IMR-90 (cell line): ENCODE results near the gene SPAG5. TPM values are rescaled to one million over a fixed set of nuclear protein-coding genes. Genes with fewer than 3 reads are reported as not detected.

ENCODE experiments used
- ATAC-seq: fragments of 200-7000 bp; cut with Tn5 transposase; 2 replicates; pipeline ENCODE4 v1.9.1; 2020; ENCODE audit warnings: low read depth, mild to moderate bottlenecking, moderate library complexity
- BruUV-seq: library from RNA; stranded (reverse); fragments of 400-500 nt; replicated peaks from 2 replicates; lab custom pipeline; 2021; lab: Mats Ljungman, UMichigan
- CTCF ChIA-PET: fragments of 300-600 bp; formaldehyde crosslinking; extraction: SDS; loops from one replicate; lab custom pipeline; 2021; ENCODE audit warnings: antibody characterized with exemption; lab: Yijun Ruan, JAX
- POLR2A ChIA-PET: fragments of 300-600 bp; sonication (Branson Sonifier 250); formaldehyde crosslinking; loops from one replicate; lab custom pipeline; 2022; ENCODE audit warnings: antibody characterized with exemption; ENCODE audit not compliant: unreplicated experiment; lab: Charles Lee
- DNase-seq: peaks from one replicate; pipeline ENCODE4 v3.0.0; 2013
- H2AFZ ChIP-seq: replicated peaks from 2 replicates; pipeline ENCODE3; 2013; ENCODE audit warnings: low read length, mild to moderate bottlenecking; ENCODE audit not compliant: poor library complexity
- H2AK5ac ChIP-seq: 2 replicates; pipeline ENCODE4 v1.6.1; 2013; ENCODE audit warnings: low read depth, low read length, inconsistent platforms
- H2AK9ac ChIP-seq: replicated peaks from 2 replicates; pipeline ENCODE3; 2013; ENCODE audit warnings: mild to moderate bottlenecking, low read depth, low read length, moderate library complexity; ENCODE audit not compliant: poor library complexity
- H2BK120ac ChIP-seq: 2 replicates; pipeline ENCODE4 v1.6.1; 2013; ENCODE audit warnings: low read depth, low read length, inconsistent platforms
- H2BK15ac ChIP-seq: 3 replicates; pipeline ENCODE4 v1.6.1; 2013; ENCODE audit warnings: low read depth, low read length, inconsistent platforms
- H2BK20ac ChIP-seq: 2 replicates; pipeline ENCODE4 v1.6.1; 2013; ENCODE audit warnings: low read depth, mild to moderate bottlenecking, inconsistent platforms, low read length, moderate library complexity
- H2BK5ac ChIP-seq: 2 replicates; pipeline ENCODE4 v1.6.1; 2013; ENCODE audit warnings: mild to moderate bottlenecking, low read depth, low read length, inconsistent platforms; ENCODE audit not compliant: poor library complexity, severe bottlenecking
- H3K14ac ChIP-seq: replicated peaks from 2 replicates; pipeline ENCODE4 v1.6.1; 2013; ENCODE audit warnings: low read depth, low read length, inconsistent platforms
- H3K18ac ChIP-seq: 2 replicates; pipeline ENCODE4 v1.6.1; 2013; ENCODE audit warnings: low read depth, low read length, control low read depth
- H3K23ac ChIP-seq: 2 replicates; pipeline ENCODE4 v1.6.1; 2013; ENCODE audit warnings: low read depth, low read length, inconsistent platforms
- H3K27ac ChIP-seq: 2 replicates; pipeline ENCODE4 v1.5.1; 2013; ENCODE audit warnings: mild to moderate bottlenecking, control low read depth, low read length; ENCODE audit not compliant: insufficient read depth
- H3K27me3 ChIP-seq: 2 replicates; pipeline ENCODE4 v1.6.1; 2013; ENCODE audit warnings: low read length; ENCODE audit not compliant: control insufficient read depth, insufficient read depth
- H3K36me3 ChIP-seq: 2 replicates; pipeline ENCODE4 v1.6.1; 2013; ENCODE audit warnings: low read length, mixed read lengths; ENCODE audit not compliant: control insufficient read depth, insufficient read depth
- H3K4ac ChIP-seq: 2 replicates; pipeline ENCODE4 v1.6.1; 2013; ENCODE audit warnings: low read depth, low read length, inconsistent platforms
- H3K4me1 ChIP-seq: 2 replicates; pipeline ENCODE4 v1.6.1; 2013; ENCODE audit warnings: low read length, mixed read lengths; ENCODE audit not compliant: control insufficient read depth, insufficient read depth
- H3K4me2 ChIP-seq: 2 replicates; pipeline ENCODE4 v1.6.1; 2013; ENCODE audit warnings: low read depth, mild to moderate bottlenecking, control low read depth, low read length, moderate library complexity
- H3K4me3 ChIP-seq: 2 replicates; pipeline ENCODE4 v1.5.1; 2013; ENCODE audit warnings: low read depth, mild to moderate bottlenecking, control low read depth, low read length, moderate library complexity; ENCODE audit not compliant: insufficient read depth
- H3K56ac ChIP-seq: 2 replicates; pipeline ENCODE4 v1.6.1; 2013; ENCODE audit warnings: low read length, inconsistent platforms; ENCODE audit not compliant: insufficient read depth; ENCODE audit errors: extremely low read depth
- H3K79me1 ChIP-seq, 2 experiments: 2 replicates each; pipeline ENCODE4 v1.6.1; 2013; ENCODE audit warnings: low read length in 2 of 2, inconsistent platforms in 1 of 2, low read depth in 1 of 2
- H3K9ac ChIP-seq: 2 replicates; pipeline ENCODE4 v1.6.1; 2013; ENCODE audit warnings: low read depth, low read length, control low read depth
- H3K9me1 ChIP-seq: 2 replicates; pipeline ENCODE4 v1.6.1; 2013; ENCODE audit warnings: low read length, inconsistent platforms; ENCODE audit not compliant: insufficient read depth
- H3K9me3 ChIP-seq: 2 replicates; pipeline ENCODE4 v1.6.1; 2013; ENCODE audit warnings: low read length; ENCODE audit not compliant: control insufficient read depth, insufficient read depth
- H4K20me1 ChIP-seq: 2 replicates; pipeline ENCODE4 v1.6.1; 2013; ENCODE audit warnings: low read length, inconsistent platforms; ENCODE audit not compliant: insufficient read depth
- H4K5ac ChIP-seq: 2 replicates; pipeline ENCODE4 v1.6.1; 2013; ENCODE audit warnings: mild to moderate bottlenecking, low read depth, low read length, control low read depth
- H4K8ac ChIP-seq, 2 experiments: 2 replicates each; pipeline ENCODE4 v1.6.1; 2013; ENCODE audit warnings: low read depth in 2 of 2, low read length in 2 of 2, control low read depth in 1 of 2, inconsistent platforms in 1 of 2
- H4K91ac ChIP-seq: 2 replicates; pipeline ENCODE4 v1.6.1; 2013; ENCODE audit warnings: low read depth, low read length, inconsistent platforms; ENCODE audit not compliant: insufficient read depth
- CEBPB ChIP-seq: IDR thresholded peaks from 2 replicates; pipeline ENCODE4 v1.6.1; 2012; ENCODE audit warnings: low read depth, low read length, improper control_type of control experiment
- CHD1 ChIP-seq: IDR thresholded peaks from 2 replicates; pipeline ENCODE4 v1.6.1; 2012; ENCODE audit warnings: low read depth, low read length, improper control_type of control experiment
- WGBS, 2 experiments: methylation state at CpG; one replicate each; pipeline versions ENCODE4 v1.1.5 to v1.1.7; 2013; ENCODE audit warnings: missing lambda C conversion rate in 2 of 2; ENCODE audit not compliant: insufficient read length in 1 of 2; ENCODE audit errors: extremely low coverage in 2 of 2; 5-methylcytosine and 5-hydroxymethylcytosine counted together
- dilution Hi-C: fragments of 300-500 bp; cut with HindIII; formaldehyde crosslinking; loops from one replicate; pipeline ENCODE4 v1.14.3; 2018; ENCODE audit warnings: low sequenced_read_pairs; ENCODE audit not compliant: unreplicated experiment
- in situ Hi-C: fragments of 300-500 bp; cut with MboI; formaldehyde crosslinking; loops from 3 replicates; pipeline ENCODE4 v1.14.3; 2019; ENCODE audit warnings: low sequenced_read_pairs, inconsistent platforms, mixed read lengths
- intact Hi-C: fragments of 100-400 bp; cut with micrococcal nuclease; formaldehyde crosslinking; loops from 2 replicates; pipeline ENCODE4 v1.10.0; 2022
- polyA plus RNA-seq, 3 experiments: library from polyadenylated mRNA; depleted of rRNA; stranded (reverse); fragments of >200 nt; gene quantifications; 2 replicates each; pipeline ENCODE4 v1.2.3, GENCODE V29; 2012; ENCODE audit warnings: low replicate concordance in 1 of 3
- total RNA-seq: library from RNA; depleted of rRNA; stranded (reverse); fragments of >200 nt; gene quantifications from 2 replicates; pipeline ENCODE4 v1.2.3, GENCODE V29; 2012
- TF ChIP-seq, protein P1 (sequence below): conservative IDR thresholded peaks from 2 replicates; pipeline ENCODE4 v1.5.1; 2012; ENCODE audit warnings: mild to moderate bottlenecking, low read depth, low read length, improper control_type of control experiment
- TF ChIP-seq, protein P2 (sequence below): fragments of 150-350 bp; IDR thresholded peaks from 2 replicates; pipeline ENCODE4 v1.6.1; 2016; ENCODE audit warnings: low read depth, mild to moderate bottlenecking, low read length, moderate library complexity, borderline replicate concordance

Gene SPAG5
- total and polyA plus RNA-seq, 2 of the 4 experiments (the other 2 are of a cell fraction) = 40.3 to 60.8 TPM

DNA sequence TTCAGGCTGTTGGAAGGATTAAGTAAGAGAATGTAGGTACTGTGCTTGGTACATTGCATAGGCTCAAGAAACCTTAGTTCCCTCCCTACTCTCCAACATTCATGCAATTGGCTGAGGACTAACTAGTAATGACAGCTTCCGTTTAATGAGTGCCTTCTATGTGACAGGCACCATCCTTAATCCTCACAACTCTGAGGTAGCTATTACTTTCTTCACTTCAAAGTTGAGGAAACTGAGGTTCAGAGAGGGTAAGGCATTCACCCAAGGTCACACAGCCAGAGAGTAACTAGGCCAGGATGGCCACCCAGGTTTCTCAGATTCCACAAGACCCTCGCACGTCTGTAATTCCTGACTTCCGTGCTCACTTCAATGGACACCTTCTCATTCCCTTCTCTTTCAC, 68.6 kb downstream of the SPAG5 start:
- Histone ChIP-seq H2AK5ac (no peak overlapping the region), H3K4me2 (no peak overlapping the region), H4K8ac (no peak overlapping the region), H2BK20ac (no peak overlapping the region), H4K91ac (no peak overlapping the region), H2AFZ (no peak overlapping the region), H2BK5ac (no peak overlapping the region), H3K56ac (no peak overlapping the region), H4K5ac (no peak overlapping the region), H3K79me1 (no peaks in the 10 kb centered on the region), H3K4me3 (no peak overlapping the region), H3K4me1 (peaks cover 21% of the 10 kb centered on the region), H4K20me1 (no peaks in the 10 kb centered on the region), H3K9ac (no peak overlapping the region), H2AK9ac (no peak overlapping the region), H3K4ac (no peak overlapping the region), H3K9me1 (peaks cover 8% of the 10 kb centered on the region), H2BK15ac (no peak overlapping the region), H3K27me3 (peaks cover 12% of the 10 kb centered on the region), H3K27ac (no peak overlapping the region), H2BK120ac (no peak overlapping the region), H3K36me3 (no peaks in the 10 kb centered on the region), H3K23ac (no peak overlapping the region), H3K9me3 (no peaks in the 10 kb centered on the region), H3K18ac (no peak overlapping the region), H3K14ac (no peak overlapping the region)
- in situ Hi-C loops = no loop called here
- ChIA-PET POLR2A (no interaction called here), CTCF (no interaction called here)
- intact Hi-C loops = no loop called here
- WGBS, 2 experiments = 40% methylated on average over 1 of the region's 4 CpGs; no CpG with 5 or more reads in 1 of the 2 experiments
- dilution Hi-C loops = no loop called here
- ATAC-seq (no peak), DNase-seq (no peak)
- TF ChIP-seq CEBPB (no peak), CHD1 (no peak)
- TF ChIP-seq, protein P1, sequence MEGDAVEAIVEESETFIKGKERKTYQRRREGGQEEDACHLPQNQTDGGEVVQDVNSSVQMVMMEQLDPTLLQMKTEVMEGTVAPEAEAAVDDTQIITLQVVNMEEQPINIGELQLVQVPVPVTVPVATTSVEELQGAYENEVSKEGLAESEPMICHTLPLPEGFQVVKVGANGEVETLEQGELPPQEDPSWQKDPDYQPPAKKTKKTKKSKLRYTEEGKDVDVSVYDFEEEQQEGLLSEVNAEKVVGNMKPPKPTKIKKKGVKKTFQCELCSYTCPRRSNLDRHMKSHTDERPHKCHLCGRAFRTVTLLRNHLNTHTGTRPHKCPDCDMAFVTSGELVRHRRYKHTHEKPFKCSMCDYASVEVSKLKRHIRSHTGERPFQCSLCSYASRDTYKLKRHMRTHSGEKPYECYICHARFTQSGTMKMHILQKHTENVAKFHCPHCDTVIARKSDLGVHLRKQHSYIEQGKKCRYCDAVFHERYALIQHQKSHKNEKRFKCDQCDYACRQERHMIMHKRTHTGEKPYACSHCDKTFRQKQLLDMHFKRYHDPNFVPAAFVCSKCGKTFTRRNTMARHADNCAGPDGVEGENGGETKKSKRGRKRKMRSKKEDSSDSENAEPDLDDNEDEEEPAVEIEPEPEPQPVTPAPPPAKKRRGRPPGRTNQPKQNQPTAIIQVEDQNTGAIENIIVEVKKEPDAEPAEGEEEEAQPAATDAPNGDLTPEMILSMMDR = no peak
- TF ChIP-seq, protein P2, sequence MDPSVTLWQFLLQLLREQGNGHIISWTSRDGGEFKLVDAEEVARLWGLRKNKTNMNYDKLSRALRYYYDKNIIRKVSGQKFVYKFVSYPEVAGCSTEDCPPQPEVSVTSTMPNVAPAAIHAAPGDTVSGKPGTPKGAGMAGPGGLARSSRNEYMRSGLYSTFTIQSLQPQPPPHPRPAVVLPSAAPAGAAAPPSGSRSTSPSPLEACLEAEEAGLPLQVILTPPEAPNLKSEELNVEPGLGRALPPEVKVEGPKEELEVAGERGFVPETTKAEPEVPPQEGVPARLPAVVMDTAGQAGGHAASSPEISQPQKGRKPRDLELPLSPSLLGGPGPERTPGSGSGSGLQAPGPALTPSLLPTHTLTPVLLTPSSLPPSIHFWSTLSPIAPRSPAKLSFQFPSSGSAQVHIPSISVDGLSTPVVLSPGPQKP = no peak
- BruUV-seq = no TSS peak
